GM21723 (cell line): ENCODE data around the gene POLG2.
"Not testable (repeated sequence)": the region's sequence is repeated elsewhere in the genome, so short reads cannot be mapped to it uniquely, and the experiment has no call there.

ENCODE experiments used
- ATAC-seq: cut with Tn5 transposase; IDR thresholded peaks from one replicate; pipeline ENCODE4 v1.9.1; 2021; ENCODE audit warnings: mild to moderate bottlenecking, moderate library complexity; ENCODE audit not compliant: unreplicated experiment

Gene POLG2

DNA sequence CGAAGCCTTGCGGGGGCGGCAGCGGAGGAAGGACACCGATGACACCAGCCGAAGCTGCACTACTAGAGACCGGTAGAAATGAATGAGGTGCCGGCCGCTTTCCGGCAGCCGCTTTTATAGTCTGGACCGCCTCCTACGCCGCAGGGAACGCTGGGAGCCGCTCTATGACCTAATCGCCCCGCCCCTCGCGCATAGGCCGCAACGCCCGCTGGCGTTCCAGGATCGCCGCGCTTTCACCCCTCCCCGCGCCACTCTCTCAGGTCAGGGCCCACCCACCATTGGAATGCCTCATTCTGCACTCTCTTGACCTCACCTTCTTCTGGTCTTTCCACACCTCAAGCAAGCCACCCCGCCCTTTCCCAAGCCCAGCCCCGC, 9.3 kb upstream of the POLG2 start, which contains the start of gene DDX5:
DDX5 (minus strand) TSS at position 89 of the 375 bp plus-strand sequence. CDS start 170 bp downstream, outside the sequence.
- ATAC-seq, result peak; percentile 60

DNA sequence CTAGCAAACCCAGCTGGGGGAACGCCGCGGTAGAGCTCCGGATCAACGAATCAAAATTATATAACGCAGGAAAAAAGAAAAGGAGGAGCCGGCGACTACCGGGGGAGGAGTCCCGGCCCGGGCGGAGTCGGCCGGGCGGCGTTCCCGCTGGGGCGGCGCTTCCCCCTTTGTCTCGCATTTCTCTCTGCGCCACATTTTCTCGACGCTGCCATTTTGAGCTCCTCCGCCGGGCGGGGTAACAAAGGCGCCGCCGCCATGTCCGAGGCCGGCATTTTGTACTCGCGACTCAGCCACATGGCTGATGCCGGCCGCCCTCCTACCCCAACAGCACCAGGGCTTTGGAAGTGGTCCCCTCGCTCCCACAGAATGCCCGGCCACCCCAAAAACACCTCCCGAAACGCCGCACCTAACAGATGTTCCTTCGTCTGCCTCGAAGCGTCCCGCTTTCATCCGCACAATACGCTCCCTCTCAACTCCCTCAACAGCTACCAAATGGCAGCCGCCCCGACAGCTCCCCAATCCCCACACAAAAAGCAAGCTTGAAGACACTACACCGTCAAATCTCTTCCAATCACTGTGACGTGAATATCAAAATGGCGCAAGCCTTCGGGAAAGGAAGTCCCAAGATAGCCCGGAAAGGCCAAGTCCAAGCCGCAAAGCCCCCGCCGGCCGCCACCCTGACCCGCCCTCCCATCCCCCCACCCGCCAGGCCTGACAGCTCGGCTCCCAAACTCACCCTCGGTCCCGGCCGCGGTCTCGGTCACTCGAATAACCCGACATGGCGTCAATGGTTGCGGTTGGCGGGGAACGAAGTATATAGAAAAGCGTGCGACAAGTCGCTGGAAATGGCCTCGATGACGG, 8.7 kb upstream of the POLG2 start:
- ATAC-seq, result peak; percentile 42

GRCh38 chr17:64504769-64505339, 8.0 kb upstream of the POLG2 start:
- no peak for ATAC-seq

- ATAC-seq, result no peak
Measured at GRCh38 chr17:64503821-64504768, 7.2 kb upstream of the POLG2 start.

DNA sequence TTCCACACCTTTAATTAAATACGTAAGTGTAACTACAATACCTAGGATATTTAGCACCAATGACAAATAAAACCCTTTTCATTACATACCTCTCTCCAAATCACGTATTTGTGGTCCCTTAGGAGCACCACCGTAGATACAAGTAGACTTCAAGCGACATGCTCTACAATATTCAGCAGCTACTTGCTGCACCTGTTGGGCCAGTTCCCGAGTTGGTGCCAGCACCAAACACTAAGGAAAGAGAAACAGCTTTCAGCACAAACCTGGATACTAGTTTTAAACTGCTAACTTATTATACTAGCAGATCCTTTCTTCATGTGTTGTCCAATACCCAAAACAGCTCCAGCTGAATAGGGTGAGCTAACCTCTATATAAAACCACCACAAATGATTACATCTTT, 6.5 kb upstream of the POLG2 start:
- ATAC-seq, result no peak

- ATAC-seq, result no peak
Measured at GRCh38 chr17:64502809-64503208, 6.0 kb upstream of the POLG2 start.

- no peak for ATAC-seq
Measured at GRCh38 chr17:64502021-64502420, 5.2 kb upstream of the POLG2 start.

DNA sequence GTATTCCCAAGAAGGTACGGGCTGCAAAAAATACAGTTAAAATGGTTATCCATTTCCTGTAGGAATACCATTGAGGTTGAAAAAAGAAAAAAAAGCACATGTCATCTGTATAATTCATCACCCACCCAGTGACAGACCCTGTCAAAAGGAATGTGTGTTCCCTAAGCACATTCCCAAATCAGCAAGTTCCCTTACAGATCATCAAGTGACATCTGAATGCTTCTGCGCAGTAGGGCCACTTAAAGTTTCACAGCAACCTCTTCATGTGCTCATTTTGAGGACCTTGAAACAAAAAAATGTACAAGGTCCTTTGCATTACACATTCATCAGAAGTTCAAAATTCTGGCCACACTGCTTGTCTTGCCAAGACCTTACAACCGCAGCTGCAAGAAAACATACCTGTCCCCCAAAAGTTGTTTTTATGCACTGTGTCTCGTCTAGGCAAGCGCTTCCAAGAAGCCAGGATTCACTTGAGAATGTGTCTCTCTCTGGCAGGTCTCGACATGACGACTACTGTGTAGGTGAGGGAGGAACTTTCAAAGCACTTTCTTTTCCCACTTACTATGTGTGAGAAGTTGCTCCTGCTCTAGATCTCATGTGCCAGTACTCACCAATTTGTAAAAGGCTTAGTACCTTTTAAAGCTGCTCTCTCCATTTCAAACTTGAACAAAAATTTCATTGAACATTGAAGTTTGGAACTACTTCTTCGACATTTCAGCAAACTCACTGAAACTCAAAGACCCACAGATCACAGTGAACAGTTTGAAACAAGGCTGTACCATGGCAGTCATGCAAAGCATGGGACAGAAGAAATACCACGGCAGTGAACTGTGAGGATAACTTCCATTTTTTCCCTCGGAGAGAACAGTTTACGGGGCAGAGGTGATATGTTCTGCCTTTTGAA, 4.3 kb upstream of the POLG2 start:
- no peak for ATAC-seq

- no peak for ATAC-seq
Measured at GRCh38 chr17:64500487-64500859, 3.6 kb upstream of the POLG2 start.

DNA sequence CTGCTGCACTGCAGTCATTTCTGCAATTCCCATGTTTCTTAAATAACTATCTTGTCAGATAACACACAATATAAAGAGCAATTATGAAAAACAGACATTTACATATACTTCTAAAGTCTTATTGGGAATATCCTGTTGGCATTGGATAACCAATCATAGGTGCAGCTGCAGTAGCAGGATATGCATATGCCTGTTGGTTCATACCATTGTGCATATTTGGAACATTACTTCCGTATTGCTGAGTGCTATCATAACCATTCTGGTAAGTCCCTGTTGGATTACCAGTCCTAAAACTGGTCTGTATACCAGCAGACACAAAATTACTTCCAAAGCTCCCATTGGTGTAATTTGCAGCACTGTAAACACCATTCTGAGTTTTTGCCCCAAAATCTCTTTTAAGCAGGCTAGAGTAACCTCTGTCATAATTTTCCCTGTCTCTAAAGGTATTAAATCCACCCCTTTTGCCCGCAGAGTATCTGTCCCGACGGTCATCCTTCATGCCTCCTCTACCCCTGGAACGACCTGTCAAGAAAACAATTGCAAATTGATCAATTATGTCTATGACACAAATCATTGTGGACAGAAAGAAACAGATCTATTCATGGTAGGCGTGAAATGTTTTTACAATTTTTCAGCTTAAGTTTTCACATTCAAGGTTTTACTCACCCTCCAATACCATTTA, 3.1 kb upstream of the POLG2 start:
- no peak for ATAC-seq

DNA sequence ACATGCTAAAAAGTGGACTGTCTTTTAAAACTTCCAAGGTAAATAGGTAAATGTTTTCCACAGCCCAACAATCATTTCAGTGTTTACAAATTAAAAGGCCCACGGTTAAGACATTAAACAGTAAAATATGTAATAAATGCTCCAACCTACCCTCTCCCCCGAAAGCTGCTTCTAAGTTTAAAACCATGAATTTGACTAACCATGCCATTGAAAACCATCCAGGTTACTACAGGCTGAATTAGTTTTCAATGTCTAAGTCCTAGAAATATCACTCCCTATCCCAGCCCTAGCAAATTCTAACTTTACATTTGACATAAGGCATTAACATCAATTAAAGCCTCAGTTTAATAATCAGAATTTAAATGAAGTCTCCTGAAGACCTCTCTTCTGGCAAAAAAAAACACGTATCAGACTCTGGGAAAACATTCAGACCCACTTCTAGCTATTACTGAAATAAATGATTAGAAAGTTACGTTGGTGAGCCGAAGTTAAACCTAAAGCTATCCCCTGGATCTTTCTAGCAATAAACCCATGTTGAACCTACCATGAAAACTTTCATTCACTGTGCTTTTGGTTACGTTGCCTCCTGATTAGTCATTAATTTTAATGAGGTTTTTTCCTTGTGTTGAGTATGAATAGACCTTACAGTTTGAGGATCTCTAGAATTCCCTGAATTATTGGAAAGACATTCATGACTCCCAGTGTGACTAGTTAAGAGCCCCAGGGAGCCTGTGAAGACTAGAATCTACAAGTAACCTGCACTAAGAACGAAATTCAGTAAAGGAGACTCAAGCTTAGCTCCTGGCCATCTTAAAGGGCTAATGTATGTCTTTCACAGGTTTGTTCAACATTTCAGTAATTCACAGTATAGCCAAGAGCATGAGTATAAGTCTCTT, 1.7 kb upstream of the POLG2 start:
- no peak for ATAC-seq

GRCh38 chr17:64497565-64498035, 746 bp upstream of the POLG2 start:
- no peak for ATAC-seq

DNA sequence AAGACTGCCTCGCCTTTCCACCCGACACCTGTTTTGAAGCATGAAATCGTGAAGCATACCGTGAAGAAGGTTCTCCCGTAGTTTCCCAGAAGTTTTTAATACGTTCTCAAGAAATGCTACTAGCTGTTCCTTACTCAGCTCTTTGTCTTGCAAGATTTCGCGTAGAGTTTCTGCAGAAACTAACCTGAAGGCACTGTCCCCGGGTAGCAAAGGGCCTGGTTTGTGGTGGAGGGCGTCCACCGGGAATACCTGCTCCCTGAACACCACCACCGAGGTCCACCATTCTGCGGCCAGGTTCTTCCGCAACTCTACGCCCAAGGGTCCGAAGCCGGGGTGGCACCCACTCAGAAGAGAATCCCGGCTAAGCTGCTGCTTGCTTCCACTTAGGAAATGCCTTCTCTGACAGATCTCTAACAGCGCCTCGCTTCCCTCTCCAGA, 487 bp downstream of the POLG2 start:
- ATAC-seq, result no peak

DNA sequence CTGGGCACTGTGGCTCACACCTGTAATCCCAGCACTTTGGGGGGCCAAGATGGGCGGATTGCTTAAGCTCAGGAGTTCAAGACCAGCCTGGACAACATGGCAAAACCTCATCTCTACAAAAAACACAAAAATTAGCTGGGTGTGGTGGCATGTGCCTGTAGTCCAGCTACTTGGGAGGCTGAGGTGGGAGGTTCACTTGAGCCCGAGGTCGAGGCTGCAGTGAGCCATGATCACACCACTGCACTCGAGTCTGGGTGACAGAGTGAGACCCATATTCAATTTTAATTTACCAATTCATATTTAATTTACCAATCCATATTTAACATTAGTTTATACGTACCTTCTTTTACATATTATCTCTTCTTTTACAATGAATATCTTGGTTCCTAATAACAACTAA, 1.6 kb downstream of the POLG2 start:
- ATAC-seq, result not testable (repeated sequence)

- no peak for ATAC-seq
Measured at GRCh38 chr17:64494121-64494520, 2.7 kb downstream of the POLG2 start.

DNA sequence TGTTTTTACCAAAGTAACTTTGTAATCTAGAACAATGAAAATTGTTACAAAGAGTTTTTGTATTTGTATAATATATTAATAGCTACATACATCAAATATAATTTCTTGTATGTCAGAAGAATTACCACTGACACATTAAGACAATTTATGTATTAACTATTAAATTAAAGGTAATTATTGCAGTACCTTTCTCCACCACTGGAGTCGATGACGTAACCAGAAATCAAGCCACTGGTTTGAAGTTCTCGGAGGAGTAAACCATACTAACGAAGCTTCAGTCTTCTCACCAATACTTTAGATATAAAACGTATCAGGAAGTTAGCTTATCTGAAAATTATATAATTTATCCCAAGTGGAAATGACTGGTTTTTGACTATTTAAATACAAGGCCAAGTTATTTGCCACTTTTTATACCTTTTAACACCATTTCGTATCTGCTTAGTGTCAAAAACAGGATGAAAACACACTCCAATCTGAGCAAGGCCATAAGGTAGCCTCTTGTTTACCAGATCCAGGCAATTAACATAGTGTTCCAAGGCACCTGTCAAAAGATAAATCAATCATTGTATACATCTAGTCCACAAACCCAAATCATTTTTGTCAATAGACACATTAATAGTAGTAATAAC, 4.3 kb downstream of the POLG2 start:
- no peak for ATAC-seq

GRCh38 chr17:64491994-64492393, 4.9 kb downstream of the POLG2 start:
- no peak for ATAC-seq
